NCI-H524 treated with DMSO at 0.1 percent for 48 hours (cell line): ENCODE measurements around the gene BRPF1.
A peak's percentile ranks its signal among the peaks of the same experiment; 100 is the strongest.

Experiments used
- DNase-seq: peaks from one replicate; lab custom pipeline; 2025; lab: John Stamatoyannopoulos, UW

The BRPF1 gene

GRCh38 chr3:9786825-9787669 lies 55.5 kb downstream of the BRPF1 start:
- DNase-seq = no peak

- no peak for DNase-seq
These were observed 56.2 kb downstream of the BRPF1 start for GRCh38 chr3:9787714-9788113.

GRCh38 chr3:9791127-9791526 lies 59.6 kb downstream of the BRPF1 start:
- DNase-seq = no peak

- DNase-seq = no peak
These were observed 60.4 kb downstream of the BRPF1 start for GRCh38 chr3:9791790-9792404.

GRCh38 chr3:9792405-9793160 lies 61.0 kb downstream of the BRPF1 start, which contains the start of the genes ARPC4 and TADA3:
TSS of gene ARPC4 (plus strand) at chr3:9793082. CDS start at chr3:9793122, 40 bp downstream.
TSS of gene TADA3 (minus strand) at chr3:9792473. CDS start at chr3:9791466, 1,007 bp downstream.
- peak; percentile 74 for DNase-seq

- no peak for DNase-seq
These were observed 61.7 kb downstream of the BRPF1 start for GRCh38 chr3:9793161-9793781.

- DNase-seq = no peak
These were observed 62.9 kb downstream of the BRPF1 start for GRCh38 chr3:9794400-9794799.

- DNase-seq = no peak
These were observed 63.7 kb downstream of the BRPF1 start for GRCh38 chr3:9795207-9795606.

- no peak for DNase-seq
These were observed 65.8 kb downstream of the BRPF1 start for GRCh38 chr3:9797196-9797945.
